K562 (cell line): Measurements from ENCODE around the gene DGKA. TPM values are rescaled to one million over a fixed set of nuclear protein-coding genes. Genes with fewer than 3 reads are reported as not detected.
A peak's percentile ranks its signal among the peaks of the same experiment; 100 is the strongest.

Experiments used
- ATF1 ChIP-seq, 2 experiments: fragments of 450-650 bp in 1 of 2; IDR thresholded peaks; 2 replicates each; pipeline ENCODE4 v1.6.1; 2016; ENCODE audit warnings: missing compliant biosample characterization in 1 of 2, missing genetic modification characterization in 1 of 2
- BHLHE40 ChIP-seq: IDR thresholded peaks from 2 replicates; pipeline ENCODE4 v1.6.1; 2011; ENCODE audit warnings: low read length, improper control_type of control experiment
- CBFA2T3 ChIP-seq: fragments of 450-650 bp; IDR thresholded peaks from 2 replicates; pipeline ENCODE4 v1.6.1; 2017
- CSDE1 ChIP-seq, 2 experiments: fragments of 450-650 bp; IDR thresholded peaks; 2 replicates each; pipeline ENCODE4 v1.6.1; 2016; ENCODE audit warnings: mild to moderate bottlenecking in 1 of 2
- E2F3 ChIP-seq: fragments of 250-450 bp; sonication (Bioruptor Pico); IDR thresholded peaks from 2 replicates; pipeline ENCODE4 v1.4.0; 2020; ENCODE audit warnings: mild to moderate bottlenecking
- GTF2B ChIP-seq: IDR thresholded peaks from 2 replicates; pipeline ENCODE4 v1.6.1; 2011; ENCODE audit not compliant: insufficient read length; ENCODE audit errors: extremely low read depth
- JUN ChIP-seq, 2 experiments: sonication (generic) in 1 of 2; formaldehyde crosslinking in 1 of 2; IDR thresholded peaks; 2 replicates each; pipeline versions ENCODE4 v1.6.1 to v1.8.0; 2012 to 2022; ENCODE audit warnings: borderline replicate concordance in 2 of 2, mild to moderate bottlenecking in 2 of 2, improper control_type of control experiment in 1 of 2, low read depth in 1 of 2, low read length in 1 of 2, missing genetic modification reagents in 1 of 2
- NCOA1 ChIP-seq: fragments of 450-650 bp; IDR thresholded peaks from 2 replicates; pipeline ENCODE4 v1.6.1; 2016; ENCODE audit warnings: low read depth
- NFYB ChIP-seq: IDR thresholded peaks from 2 replicates; pipeline ENCODE4 v1.6.1; 2011; ENCODE audit warnings: mild to moderate bottlenecking, moderate library complexity; ENCODE audit not compliant: insufficient read length; ENCODE audit errors: extremely low read depth
- NR2C2 ChIP-seq, 2 experiments: fragments of 200-800 bp in 1 of 2; sonication (Bioruptor generic) in 1 of 2; sonication (generic) in 1 of 2; formaldehyde crosslinking in 1 of 2; IDR thresholded peaks; 2 replicates each; pipeline versions ENCODE4 v1.6.1 to v1.8.0; 2016 to 2022; ENCODE audit warnings: mild to moderate bottlenecking in 1 of 2, missing compliant biosample characterization in 1 of 2, missing genetic modification characterization in 1 of 2, missing genetic modification reagents in 1 of 2
- POLR2A ChIP-seq: fragments of 450-650 bp; conservative IDR thresholded peaks from 2 replicates; pipeline ENCODE4 v1.6.1; 2016
- RCOR1 ChIP-seq, 2 experiments: IDR thresholded peaks; 2 replicates each; pipeline ENCODE4 v1.6.1; 2012; ENCODE audit warnings: low read depth in 2 of 2, low read length in 2 of 2, borderline replicate concordance in 1 of 2, improper control_type of control experiment in 1 of 2
- RFX1 ChIP-seq: fragments of 450-650 bp; IDR thresholded peaks from 2 replicates; pipeline ENCODE4 v1.6.1; 2016; ENCODE audit warnings: mild to moderate bottlenecking, moderate library complexity
- SRSF3 ChIP-seq: fragments of 200-400 bp; formaldehyde crosslinking; IDR thresholded peaks from 2 replicates; pipeline ENCODE4 v1.6.1; 2016; ENCODE audit warnings: mild to moderate bottlenecking, low read length, moderate library complexity; ENCODE audit not compliant: insufficient read depth
- ZNF143 ChIP-seq: sonication (generic); formaldehyde crosslinking; IDR thresholded peaks from 2 replicates; pipeline ENCODE4 v1.9.0; 2022; ENCODE audit warnings: mild to moderate bottlenecking, missing genetic modification reagents
- ZNF316 ChIP-seq: fragments of 450-650 bp; IDR thresholded peaks from 2 replicates; pipeline ENCODE4 v1.6.1; 2016
- ZNF324 ChIP-seq: fragments of 250-450 bp; sonication (Bioruptor Pico); IDR thresholded peaks from 2 replicates; pipeline ENCODE4 v1.4.0; 2020; ENCODE audit warnings: mild to moderate bottlenecking
- ZSCAN32 ChIP-seq: fragments of 450-650 bp; formaldehyde crosslinking; IDR thresholded peaks from 2 replicates; pipeline ENCODE4 v1.4.0; 2020; ENCODE audit warnings: mild to moderate bottlenecking, moderate library complexity
- polyA plus RNA-seq, 8 experiments: library from polyadenylated mRNA; depleted of rRNA in 4 of 8; stranded (reverse) in 5 of 8; unstranded in 3 of 8; fragments of >200 nt; fragmentation: Nextera tagmentation in 2 of 8; fragmentation: Illumina TruSeq in 1 of 8; extraction: Ambion mirVana in 2 of 8; extraction: Trizol in 1 of 8; gene quantifications; 2 replicates each; pipeline versions ENCODE4 v1.2.1 to v1.2.3, GENCODE V29; 2011 to 2014; ENCODE audit warnings: inconsistent platforms in 1 of 8, missing spikeins in 1 of 8
- total RNA-seq, 7 experiments: library from RNA; depleted of rRNA in 6 of 7; stranded (reverse); fragments of >200 nt in 6 of 7; fragmentation: Illumina TruSeq in 2 of 7; extraction: Trizol in 2 of 7; gene quantifications; 2 replicates each; pipeline versions ENCODE4 v1.2.1 to v1.2.3, GENCODE V29; 2011 to 2021; ENCODE audit warnings: low replicate concordance in 1 of 7
- TF ChIP-seq, protein P1 (sequence below): fragments of 250-450 bp; sonication (Bioruptor Pico); IDR thresholded peaks from 2 replicates; pipeline ENCODE4 v1.6.1; 2021; ENCODE audit warnings: mild to moderate bottlenecking
- TF ChIP-seq, protein P2 (sequence below): sonication (generic); formaldehyde crosslinking; IDR thresholded peaks from 2 replicates; pipeline ENCODE4 v1.8.0; 2023; ENCODE audit warnings: mild to moderate bottlenecking, missing genetic modification reagents
- TF ChIP-seq, protein P3 (sequence below): fragments of 250-450 bp; sonication (Bioruptor Pico); IDR thresholded peaks from 2 replicates; pipeline ENCODE4 v1.8.0; 2021; ENCODE audit warnings: moderate library complexity, mild to moderate bottlenecking, inconsistent platforms

DGKA gene
- total and polyA plus RNA-seq, 9 of the 15 experiments (the other 6 are each of a cell fraction or from before 2014, with no cell fraction given) = 3.4 to 12.4 (median 6.2) TPM

DNA sequence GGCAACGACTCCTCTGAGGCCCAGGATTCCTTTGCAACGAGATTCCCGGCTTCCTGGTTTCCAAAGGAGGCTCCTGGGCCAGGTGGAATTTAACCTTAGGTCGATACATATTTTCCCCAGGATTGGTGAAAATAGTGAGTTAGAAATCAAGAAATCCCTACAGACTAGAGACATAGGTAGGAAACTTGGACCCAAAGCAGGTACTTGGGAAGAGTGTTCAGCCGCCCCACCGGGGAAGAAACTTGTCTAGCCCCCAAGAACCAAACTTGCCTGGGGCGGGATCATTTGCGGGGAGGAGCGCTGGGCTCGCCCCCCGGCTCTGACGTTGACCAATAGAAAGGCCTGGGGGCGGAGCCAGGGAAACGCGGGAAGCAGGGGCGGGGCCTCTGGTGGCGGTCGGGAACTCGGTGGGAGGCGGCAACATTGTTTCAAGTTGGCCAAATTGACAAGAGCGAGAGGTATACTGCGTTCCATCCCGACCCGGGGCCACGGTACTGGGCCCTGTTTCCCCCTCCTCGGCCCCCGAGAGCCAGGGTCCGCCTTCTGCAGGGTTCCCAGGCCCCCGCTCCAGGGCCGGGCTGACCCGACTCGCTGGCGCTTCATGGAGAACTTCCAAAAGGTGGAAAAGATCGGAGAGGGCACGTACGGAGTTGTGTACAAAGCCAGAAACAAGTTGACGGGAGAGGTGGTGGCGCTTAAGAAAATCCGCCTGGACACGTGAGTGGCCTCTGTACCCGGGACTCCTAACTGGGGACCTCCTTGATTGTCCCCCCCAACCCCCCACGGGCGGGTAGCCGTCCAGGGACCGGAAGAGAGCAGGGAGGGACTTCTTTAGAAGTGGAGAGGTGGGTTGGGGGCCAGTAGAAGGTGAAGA is 35.7 kb downstream of the DGKA start, which contains the start of gene CDK2 (continued):
- TF ChIP-seq NCOA1 = 0 out of 2 replicates have a peak, but pooled peaks have one; percentile 16
- TF ChIP-seq, protein P1, sequence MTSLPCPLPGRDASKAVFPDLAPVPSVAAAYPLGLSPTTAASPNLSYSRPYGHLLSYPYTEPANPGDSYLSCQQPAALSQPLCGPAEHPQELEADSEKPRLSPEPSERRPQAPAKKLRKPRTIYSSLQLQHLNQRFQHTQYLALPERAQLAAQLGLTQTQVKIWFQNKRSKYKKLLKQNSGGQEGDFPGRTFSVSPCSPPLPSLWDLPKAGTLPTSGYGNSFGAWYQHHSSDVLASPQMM (CRISPR knock-in tag) = 0 out of 2 replicates have a peak, but pooled peaks have one; percentile 55
- TF ChIP-seq NR2C2 (CRISPR knock-in tag; IDR thresholded peaks at IDR 0.05) = no peak
- TF ChIP-seq NR2C2 (tag; IDR thresholded peaks at IDR 0.05) = no peak
- TF ChIP-seq ZNF324 (CRISPR knock-in tag) = no peak
- TF ChIP-seq ZSCAN32 (CRISPR knock-in tag) = no peak
- no peak for TF ChIP-seq ZNF143 (CRISPR knock-in tag)
- TF ChIP-seq NFYB = peak; percentile 89
- TF ChIP-seq E2F3 (CRISPR knock-in tag) = peak; percentile 62
- TF ChIP-seq SRSF3 = no peak
- TF ChIP-seq JUN (IDR thresholded peaks at IDR 0.05; ENCODE audit: borderline replicate concordance, low read depth, low read length) = no peak
- no peak for TF ChIP-seq JUN (CRISPR knock-in tag; IDR thresholded peaks at IDR 0.05; ENCODE audit: borderline replicate concordance)
- TF ChIP-seq CBFA2T3 = no peak
- no peak for TF ChIP-seq GTF2B
- no peak for TF ChIP-seq ZNF316
- TF ChIP-seq, protein P2, sequence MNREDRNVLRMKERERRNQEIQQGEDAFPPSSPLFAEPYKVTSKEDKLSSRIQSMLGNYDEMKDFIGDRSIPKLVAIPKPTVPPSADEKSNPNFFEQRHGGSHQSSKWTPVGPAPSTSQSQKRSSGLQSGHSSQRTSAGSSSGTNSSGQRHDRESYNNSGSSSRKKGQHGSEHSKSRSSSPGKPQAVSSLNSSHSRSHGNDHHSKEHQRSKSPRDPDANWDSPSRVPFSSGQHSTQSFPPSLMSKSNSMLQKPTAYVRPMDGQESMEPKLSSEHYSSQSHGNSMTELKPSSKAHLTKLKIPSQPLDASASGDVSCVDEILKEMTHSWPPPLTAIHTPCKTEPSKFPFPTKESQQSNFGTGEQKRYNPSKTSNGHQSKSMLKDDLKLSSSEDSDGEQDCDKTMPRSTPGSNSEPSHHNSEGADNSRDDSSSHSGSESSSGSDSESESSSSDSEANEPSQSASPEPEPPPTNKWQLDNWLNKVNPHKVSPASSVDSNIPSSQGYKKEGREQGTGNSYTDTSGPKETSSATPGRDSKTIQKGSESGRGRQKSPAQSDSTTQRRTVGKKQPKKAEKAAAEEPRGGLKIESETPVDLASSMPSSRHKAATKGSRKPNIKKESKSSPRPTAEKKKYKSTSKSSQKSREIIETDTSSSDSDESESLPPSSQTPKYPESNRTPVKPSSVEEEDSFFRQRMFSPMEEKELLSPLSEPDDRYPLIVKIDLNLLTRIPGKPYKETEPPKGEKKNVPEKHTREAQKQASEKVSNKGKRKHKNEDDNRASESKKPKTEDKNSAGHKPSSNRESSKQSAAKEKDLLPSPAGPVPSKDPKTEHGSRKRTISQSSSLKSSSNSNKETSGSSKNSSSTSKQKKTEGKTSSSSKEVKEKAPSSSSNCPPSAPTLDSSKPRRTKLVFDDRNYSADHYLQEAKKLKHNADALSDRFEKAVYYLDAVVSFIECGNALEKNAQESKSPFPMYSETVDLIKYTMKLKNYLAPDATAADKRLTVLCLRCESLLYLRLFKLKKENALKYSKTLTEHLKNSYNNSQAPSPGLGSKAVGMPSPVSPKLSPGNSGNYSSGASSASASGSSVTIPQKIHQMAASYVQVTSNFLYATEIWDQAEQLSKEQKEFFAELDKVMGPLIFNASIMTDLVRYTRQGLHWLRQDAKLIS (CRISPR knock-in tag) = 0 out of 2 replicates have a peak, but pooled peaks have one; percentile 27
- TF ChIP-seq RFX1 = peak; percentile 54; the same call in 1 of the 2 replicates
- no peak for TF ChIP-seq ATF1 (CRISPR knock-in tag; IDR thresholded peaks at IDR 0.05)
- peak; percentile 86 for TF ChIP-seq ATF1 (tag; IDR thresholded peaks at IDR 0.05)
- peak; percentile 87 for TF ChIP-seq POLR2A
- TF ChIP-seq, protein P3, sequence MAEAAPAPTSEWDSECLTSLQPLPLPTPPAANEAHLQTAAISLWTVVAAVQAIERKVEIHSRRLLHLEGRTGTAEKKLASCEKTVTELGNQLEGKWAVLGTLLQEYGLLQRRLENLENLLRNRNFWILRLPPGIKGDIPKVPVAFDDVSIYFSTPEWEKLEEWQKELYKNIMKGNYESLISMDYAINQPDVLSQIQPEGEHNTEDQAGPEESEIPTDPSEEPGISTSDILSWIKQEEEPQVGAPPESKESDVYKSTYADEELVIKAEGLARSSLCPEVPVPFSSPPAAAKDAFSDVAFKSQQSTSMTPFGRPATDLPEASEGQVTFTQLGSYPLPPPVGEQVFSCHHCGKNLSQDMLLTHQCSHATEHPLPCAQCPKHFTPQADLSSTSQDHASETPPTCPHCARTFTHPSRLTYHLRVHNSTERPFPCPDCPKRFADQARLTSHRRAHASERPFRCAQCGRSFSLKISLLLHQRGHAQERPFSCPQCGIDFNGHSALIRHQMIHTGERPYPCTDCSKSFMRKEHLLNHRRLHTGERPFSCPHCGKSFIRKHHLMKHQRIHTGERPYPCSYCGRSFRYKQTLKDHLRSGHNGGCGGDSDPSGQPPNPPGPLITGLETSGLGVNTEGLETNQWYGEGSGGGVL (CRISPR knock-in tag) = no peak
- no peak for TF ChIP-seq CSDE1 (IDR thresholded peaks at IDR 0.05)
- no peak for TF ChIP-seq BHLHE40
- 0 out of 4 replicates have a peak, but pooled peaks of 1 of the 2 experiments have one; percentile 19 for TF ChIP-seq RCOR1 (IDR thresholded peaks at IDR 0.05; ENCODE audit: borderline replicate concordance in 1 of 2, low read depth in 2 of 2, low read length in 2 of 2)
